GM12874 (cell line): ENCODE results near the gene CHMP5.

Source experiments
- CTCF ChIP-seq: IDR thresholded peaks from 2 replicates; pipeline ENCODE4 v1.5.1; 2011; ENCODE audit warnings: low read depth, mild to moderate bottlenecking, control low read depth, low read length, moderate library complexity; ENCODE audit not compliant: insufficient read depth

The CHMP5 gene

GRCh38 chr9:33234511-33235467 lies 30.1 kb upstream of the CHMP5 start:
- TF ChIP-seq CTCF = no peak

GRCh38 chr9:33236571-33236970 lies 28.3 kb upstream of the CHMP5 start:
- no peak for TF ChIP-seq CTCF

GRCh38 chr9:33239921-33240320 lies 24.9 kb upstream of the CHMP5 start, which contains the start of gene SPINK4:
SPINK4 (plus strand) TSS chr9:33240167; CDS start chr9:33240209, 42 bp downstream.
- no peak for TF ChIP-seq CTCF

GRCh38 chr9:33241298-33241697 lies 23.6 kb upstream of the CHMP5 start:
- TF ChIP-seq CTCF = no peak

- no peak for TF ChIP-seq CTCF
Observed at GRCh38 chr9:33242609-33243134, 22.2 kb upstream of the CHMP5 start.

GRCh38 chr9:33244137-33244784 lies 20.6 kb upstream of the CHMP5 start:
- no peak for TF ChIP-seq CTCF

- TF ChIP-seq CTCF = no peak
Observed at GRCh38 chr9:33245341-33245740, 19.5 kb upstream of the CHMP5 start.
